GM19468 (cell line): Measurements from ENCODE around the gene ITGA1.
"Not testable (repeated sequence)": the region's sequence is repeated elsewhere in the genome, so short reads cannot be mapped to it uniquely, and the experiment has no call there.

ENCODE experiments used
- ATAC-seq: cut with Tn5 transposase; IDR thresholded peaks from one replicate; pipeline ENCODE4 v1.9.1; 2021; ENCODE audit warnings: mild to moderate bottlenecking, moderate library complexity, moderate number of reproducible peaks; ENCODE audit not compliant: unreplicated experiment; ENCODE audit errors: extremely low read depth

Gene ITGA1

DNA sequence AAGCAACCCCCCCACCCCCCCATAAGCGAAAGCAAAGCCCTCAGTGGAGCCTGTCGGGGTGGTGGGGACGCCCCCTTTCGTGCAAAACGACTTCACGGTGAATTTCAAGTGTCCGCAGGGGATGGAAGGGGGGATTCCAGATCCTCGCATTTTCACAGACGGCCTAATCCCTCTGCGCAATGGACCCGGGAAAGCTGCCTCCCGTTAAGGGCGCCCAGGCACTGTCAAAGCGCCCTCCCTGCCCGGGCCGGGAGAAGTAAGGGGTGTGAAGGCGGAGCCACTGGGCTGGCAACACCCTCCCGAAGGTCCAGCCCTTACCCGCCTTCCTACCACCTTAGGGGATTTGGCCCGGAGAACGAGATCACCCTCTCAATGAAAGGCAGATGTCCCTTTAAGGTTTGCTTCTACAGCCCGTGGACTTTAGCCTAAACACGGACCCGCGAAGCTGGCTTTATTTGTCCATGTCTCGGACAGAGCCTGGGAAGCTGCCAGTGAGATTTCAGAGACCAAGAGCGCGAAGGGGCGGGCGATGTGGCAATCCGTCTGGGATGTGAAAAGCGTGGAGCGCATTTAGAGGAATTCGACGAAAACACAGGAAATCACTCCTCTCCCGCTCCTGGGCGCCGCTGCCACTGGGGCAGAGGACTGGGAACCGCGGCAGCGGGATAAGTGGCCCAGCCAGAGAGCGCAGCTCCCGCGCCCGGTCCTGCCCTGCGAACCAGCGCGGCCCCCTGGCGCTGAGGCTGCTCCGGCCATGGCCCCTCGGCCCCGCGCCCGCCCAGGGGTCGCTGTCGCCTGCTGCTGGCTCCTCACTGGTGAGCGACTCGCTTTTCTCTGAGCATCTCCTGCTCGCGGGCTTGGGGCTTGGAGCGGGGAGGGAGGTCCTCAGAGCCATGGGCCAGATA is at the start of gene ITGA1, which contains the start of gene PELO:
Gene ITGA1 (plus strand): TSS at position 317 of the 905 bp plus-strand sequence. CDS start 438 bp downstream, at position 755.
Gene PELO (plus strand): TSS at position 317 of the 905 bp plus-strand sequence. CDS start 12,479 bp downstream, outside the sequence.
- ATAC-seq = peak; percentile 85

DNA sequence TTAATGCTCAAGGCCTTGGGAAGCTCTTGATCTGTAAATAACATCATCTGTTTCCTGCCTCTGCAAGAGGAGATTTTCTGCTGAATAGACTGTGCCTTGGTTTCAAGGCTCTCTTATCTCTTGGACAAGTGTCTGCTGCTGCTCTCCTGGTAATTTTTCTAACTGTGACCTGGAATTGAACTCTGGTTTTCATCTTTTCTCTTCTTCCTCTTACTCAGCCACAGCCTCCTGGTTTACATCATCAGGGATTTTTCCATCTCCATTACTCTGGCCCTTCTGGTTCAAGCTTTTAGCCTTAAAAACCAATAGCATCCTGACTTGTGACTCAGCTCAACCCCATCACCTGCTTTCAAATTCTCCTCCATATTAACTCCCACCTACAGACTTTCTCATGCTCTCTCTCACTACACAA is 49.6 kb upstream of the ITGA1 start:
- no peak for ATAC-seq

DNA sequence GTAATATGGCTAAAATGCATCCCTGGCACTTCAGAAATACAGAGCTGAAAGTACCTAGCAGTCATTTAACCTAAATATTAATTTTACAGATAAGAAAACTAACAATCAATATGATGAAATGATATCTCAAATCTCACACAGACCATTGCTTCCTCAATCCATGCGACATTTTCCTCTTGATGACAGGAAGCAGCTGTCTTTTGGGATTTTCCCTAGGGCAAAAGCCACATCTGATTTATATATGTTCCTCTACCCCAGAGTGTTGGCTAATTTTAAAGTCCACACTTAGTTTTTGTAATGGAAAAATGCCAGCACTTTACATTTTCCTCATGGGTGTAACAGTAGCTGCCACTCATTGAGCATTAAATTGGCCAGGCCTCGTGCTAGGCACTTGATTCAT is 47.7 kb upstream of the ITGA1 start:
- ATAC-seq = no peak

DNA sequence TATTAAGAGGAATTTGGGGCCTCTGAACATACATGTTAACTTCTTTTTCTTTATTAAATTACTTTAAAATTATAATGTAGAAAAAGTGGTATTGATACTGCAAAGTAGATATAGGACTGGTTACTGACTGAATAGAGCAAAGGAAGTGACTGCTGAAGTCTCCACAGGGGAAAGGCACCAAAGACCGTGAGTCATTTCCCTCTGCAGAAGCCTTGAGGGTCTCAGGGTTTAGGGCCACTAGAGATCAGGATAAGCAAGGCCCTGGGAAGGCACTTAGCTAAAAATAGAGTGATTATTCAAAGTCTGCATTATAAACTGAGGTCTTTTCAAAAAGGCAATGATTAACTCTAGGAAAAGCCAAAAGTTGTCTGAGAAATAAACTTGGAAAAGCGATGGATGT is 44.7 kb upstream of the ITGA1 start:
- no peak for ATAC-seq

DNA sequence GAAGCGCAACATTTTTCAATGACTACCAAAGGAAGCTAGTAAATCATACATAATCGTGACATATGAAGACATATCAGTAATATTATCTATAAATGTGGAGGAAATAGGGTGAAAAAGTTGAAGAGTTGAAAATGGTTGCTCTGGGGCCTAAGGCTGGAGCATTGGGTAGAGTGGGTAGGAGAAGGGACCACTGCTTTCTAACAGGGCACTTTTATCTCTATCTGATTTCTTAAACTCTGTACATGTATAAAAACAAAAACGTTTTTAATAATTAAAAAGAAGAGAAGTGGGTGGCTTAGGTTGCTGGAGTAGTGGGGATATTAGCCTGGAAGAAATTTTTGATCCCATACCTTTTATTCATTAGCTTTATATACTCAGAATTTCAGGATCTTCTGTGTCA is 44.2 kb upstream of the ITGA1 start:
- no peak for ATAC-seq

DNA sequence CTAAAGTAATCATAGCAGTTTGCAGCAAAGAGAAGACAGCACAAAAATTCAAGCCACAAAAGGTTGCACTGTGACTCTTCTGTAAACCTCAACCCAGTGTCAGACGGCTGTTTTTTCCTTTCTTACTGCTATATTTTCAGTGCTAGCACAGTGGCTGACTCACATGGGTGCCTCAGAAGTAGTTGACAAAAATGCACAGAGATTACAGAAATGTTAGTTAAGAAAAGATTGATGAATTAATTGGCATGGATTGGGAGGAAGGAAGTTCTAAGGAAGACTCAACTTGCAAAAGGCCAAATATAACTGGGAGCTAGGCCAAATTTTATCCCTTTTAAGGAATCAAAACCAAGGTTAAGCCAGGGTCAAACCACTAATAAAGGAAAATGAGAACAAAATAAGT is 43.7 kb upstream of the ITGA1 start:
- ATAC-seq = peak; percentile 55

DNA sequence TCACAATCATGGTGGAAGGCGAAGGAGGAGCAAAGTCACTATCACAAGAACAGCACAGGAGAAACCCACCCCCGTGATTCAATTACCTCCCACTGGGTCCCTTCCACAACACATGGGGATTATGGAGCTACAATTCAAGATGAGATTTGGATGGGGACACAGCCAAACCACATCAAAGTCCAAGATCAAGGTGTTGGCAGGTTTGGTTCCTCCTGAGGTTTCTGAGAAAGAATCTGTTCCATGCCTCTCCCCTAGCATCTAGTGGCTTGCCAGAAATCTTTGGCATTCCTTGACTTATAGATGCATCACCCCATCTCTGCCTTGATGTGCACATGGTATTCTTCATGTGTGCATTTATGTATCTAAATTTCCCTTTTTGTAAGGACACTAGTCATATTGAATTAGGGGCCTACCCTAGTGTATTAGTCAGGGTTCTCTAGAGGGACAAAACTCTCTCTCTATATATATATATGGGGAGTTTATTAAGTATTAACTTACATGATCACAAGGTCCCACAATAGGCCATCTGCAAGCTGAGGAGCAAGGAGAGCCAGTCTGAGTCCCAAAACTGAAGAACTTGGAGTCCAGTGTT is 42.8 kb upstream of the ITGA1 start:
- not testable (repeated sequence) for ATAC-seq

DNA sequence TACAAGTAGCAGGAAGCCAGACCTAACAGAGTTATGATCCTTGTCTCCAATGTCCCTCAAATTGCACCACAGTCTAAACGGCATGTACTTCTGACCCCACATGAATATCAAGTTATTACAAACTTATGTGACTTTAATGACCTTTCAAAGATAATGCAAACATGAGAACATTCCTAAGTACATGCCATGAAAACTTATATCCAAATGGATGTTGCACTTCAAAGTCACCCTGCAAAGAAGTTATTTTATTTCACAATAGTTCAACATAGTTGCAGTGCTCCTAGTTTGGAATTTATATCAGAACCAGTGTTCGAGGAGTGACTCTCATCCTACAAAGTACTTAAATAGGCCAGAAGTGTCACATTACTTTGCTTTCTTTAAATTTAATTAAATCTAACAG is 41.2 kb upstream of the ITGA1 start:
- ATAC-seq = no peak

DNA sequence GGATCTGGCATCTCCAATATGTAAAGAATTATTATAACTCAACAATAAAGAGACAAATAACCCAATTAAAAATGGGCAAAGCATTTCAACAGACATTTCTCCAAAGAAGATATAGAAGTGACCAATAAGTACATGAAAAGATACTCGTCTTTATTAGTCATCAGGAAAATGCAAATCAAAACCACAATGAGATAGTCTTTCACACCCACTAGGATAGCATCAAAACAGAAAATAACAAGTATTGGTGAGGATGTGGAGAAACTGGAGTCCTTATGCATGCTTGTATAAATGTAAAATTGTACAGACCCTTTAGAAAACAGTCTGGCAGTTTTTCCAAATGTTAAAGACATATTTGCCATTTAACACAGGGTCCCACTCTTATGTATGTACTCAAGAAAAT is 39.1 kb upstream of the ITGA1 start:
- ATAC-seq = peak; percentile 40

DNA sequence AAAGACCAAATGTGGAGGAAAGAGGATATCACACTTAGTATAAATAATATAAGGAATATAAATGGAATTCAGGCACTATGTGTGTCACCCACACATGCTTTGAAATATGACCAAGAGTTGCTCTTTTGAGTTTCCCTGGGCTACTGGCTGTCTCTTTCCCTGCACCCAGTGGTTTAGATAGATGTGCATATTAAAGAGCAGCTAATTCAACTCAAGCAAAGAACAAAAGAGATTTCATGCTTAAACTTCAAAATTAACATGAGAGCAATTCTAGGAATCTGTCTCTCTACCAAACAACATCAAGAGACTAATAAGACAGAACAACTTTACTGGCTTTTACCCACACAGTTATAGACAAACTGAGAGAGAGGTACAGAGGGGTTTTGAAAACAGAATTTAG is 38.0 kb upstream of the ITGA1 start:
- no peak for ATAC-seq

DNA sequence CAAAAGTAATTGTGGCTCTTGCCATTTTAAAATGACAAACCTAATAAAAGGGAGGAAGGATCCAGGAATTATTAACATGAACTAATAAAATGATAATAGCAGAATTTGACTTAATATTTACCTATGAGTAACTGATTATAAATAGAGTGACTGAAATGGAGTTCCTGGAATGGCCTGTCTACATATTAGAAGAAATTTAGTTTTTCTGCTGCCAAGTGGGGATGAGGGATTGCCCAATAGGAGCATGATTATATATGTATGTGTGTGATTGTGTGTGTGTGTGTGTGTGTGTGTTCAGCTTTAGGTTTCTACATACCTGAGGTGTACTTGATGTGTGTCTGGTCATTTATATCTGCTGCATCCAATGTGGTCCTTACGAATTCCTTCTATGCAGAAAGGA is 36.6 kb upstream of the ITGA1 start:
- ATAC-seq = no peak

DNA sequence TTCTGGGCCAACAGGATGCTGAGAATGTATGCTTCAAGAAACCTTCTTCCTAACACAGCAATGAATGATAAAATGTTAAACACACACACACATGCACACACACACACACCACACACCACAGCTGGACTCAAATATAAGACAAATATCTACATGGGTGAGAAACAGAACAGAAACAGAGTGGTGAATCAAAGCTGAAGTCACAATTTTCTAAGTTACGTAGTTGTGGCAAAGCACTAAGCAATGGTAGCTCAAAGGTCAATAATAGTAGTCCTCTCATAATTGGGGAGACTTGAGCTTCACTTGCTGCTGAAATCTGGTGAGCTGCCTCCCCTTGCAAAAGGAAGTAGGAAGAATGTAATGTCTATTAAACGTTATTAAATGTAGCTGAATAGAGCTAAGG is 33.7 kb upstream of the ITGA1 start:
- no peak for ATAC-seq

DNA sequence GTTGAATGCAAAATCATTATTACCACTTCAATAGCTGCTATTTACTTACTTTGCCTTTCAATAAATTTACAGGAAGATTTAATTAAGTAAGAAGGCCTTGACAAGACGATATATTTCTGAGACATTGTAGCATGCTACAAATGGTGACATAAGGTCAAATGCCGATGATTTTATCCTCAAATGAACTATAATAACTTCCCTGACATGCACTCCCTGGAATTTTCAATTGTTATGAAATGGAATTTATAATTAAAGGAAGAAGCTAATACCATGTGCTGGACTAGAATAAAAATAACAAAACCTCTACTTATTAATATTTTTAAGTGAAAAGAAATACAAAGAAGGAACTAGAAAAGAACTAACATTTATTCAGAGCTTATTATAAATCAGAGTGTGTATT is 30.2 kb upstream of the ITGA1 start:
- no peak for ATAC-seq

DNA sequence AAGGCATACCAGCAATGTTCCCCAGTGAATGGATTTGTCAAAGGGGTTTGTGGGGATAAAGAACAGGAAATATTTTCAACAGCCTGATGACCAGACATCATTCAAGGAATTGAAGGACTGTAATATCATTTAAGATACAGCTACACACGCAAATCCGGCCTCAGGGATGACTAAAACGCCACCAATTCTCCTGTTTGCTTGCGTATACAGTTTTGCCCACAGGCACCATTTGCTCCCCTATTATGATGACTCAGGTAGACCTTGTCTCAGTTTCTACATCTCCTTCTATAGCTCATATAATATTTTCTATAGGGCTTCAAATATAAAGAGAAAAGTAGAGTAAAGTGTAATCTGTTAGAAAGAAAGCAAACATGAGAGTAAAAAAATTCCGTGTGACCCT is 29.7 kb upstream of the ITGA1 start:
- no peak for ATAC-seq

DNA sequence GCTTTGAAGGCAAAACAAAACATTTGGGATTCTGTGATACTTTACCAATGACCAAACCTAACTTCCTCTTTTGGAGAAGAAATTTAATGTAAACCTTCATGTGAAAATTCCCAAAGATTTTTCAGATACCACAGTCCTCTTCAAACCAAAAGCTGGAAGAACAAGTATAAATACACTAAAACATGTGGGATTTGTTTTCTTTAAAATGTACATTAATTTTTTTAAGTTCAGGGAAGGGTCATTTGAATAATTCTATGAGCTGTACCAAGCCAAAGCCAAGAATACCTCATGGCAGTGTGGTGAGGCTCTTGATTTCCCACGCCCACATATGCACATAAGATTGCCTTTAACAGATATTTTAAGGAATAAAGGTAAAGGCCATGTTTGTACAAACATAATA is 28.4 kb upstream of the ITGA1 start:
- no peak for ATAC-seq

DNA sequence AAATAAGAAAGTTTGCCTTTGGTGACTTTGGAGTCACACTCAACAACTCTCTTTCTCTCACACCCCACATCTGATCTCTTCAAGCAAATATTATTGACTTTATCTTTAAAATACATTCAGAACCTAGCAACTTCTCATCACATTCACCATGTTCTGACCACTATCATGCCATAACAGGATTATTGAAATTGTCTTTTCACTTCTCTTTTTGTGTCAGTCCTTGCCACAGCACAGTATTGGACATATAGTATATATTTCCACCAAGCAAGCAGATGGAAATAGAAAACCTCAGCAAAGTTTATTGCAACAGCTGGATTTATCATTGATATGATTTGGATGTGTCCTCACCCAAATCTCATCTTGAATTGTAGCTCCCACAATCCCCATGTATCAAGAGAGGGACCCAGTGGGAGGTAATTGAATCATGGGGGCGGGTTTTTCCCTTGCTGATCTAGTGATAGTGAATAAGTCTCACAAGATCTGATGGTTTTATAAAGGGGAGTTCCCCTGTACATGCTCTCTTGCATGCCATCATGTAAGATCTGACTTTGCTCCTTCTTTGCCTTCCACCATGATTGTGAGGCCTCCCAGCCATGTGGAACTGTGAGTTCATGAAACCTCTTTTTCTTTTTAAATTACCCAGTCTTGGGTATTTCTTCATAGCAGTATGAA is 26.9 kb upstream of the ITGA1 start:
- ATAC-seq = no peak

DNA sequence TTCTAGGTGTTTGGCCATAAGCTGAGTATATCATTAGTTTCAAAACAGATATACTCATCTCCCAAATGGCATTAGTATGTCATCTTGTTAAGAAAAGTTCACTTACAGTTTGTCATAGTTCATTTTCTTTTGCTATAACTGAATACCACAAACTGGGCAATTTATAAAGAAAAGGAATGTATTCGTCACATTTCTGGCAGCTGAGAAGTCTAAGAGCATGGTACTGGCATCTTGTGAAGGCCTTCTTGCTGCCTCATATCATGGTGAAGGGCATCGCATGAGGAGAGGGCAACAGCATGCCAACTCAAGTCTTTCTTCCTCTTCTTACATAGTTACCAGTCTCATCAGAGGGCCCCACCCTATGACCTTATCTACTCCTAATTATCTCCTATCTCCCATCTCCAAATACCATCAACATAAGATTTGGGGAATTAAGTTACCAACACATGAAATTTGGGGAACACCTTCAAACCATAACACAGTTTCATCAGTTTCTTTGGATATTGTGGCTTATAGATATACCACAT is 20.4 kb upstream of the ITGA1 start:
- no peak for ATAC-seq

DNA sequence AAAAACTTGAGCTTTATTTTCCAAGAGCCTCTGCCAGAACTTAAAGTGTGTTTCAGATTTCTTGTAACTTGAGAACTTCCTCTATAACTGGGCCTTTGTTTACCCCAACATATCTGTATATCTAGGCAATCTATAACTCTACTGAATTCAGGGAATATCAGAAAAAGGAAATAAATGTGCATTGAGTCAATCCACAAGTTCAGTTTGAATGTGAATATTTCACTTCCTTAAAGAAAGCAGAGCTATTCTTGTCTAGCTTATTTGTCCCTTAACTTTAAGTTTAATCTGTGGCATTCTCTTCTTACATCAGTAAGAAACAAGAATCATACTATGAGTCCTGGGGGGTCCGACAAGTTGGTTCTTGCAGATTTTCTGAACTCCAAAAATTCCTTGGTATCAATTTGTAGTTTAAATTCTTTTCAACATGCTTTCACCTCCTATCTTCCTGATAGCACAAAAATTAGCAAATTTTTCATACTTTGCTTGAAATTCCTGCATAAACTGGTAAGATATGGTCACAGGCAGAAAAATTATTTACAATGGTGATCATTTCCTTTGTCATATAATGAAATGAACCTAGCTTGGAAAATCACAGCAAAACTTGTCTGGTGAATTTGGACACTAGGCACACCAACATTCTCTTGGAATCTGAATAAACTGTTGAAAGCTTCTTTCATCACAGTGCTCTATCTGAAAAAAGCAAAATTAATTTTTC is 19.8 kb upstream of the ITGA1 start:
- ATAC-seq = peak; percentile 28

DNA sequence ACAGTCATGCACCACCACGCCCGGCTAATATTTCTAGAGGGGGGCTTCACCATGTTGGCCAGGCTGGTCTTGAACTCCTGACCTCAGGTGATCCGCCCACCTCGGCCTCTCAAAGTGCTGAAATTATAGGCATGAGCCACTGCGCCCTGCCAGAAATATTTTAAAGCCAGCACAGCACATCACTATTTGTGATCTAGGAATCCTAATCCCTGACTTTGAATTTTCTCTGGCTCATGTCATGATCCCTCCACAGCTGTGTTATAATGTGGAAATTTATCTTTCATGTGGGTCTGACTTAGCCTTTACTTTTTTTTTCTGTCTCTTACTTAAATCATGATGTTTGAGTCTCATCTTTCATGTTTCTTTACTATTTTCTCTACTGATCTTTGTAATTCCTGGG is 18.7 kb upstream of the ITGA1 start:
- no peak for ATAC-seq

DNA sequence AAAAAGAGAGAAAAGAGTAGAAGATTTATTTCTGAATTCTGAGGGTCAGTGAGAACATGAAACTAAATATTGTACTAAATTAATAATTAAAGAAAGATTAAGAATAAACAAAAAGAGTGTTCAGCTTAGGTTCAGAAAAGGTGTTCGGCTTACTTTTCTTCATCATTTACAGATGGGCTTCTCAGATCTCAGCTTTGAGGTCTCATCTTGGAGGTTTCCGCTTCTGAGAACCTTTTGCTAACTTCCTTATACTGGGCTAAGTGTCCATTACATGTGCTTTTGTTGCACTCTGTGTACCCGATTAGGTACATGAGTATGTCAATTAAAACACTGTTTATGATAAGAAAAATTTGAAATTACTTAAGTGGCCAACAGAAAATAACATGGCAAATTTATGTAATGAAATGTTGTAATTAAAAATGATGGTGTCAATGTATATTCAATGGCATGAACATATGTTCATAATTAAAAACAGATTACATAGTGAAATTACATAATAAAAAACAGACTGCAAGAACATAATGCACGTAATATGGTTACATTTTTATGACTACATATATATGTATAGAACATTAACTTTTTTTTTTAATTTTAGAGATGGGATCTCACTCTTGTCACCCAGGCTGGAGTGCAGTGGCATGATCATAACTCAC is 17.3 kb upstream of the ITGA1 start:
- no peak for ATAC-seq
